ENCODE measurements around the gene TSPO2.

DNA sequence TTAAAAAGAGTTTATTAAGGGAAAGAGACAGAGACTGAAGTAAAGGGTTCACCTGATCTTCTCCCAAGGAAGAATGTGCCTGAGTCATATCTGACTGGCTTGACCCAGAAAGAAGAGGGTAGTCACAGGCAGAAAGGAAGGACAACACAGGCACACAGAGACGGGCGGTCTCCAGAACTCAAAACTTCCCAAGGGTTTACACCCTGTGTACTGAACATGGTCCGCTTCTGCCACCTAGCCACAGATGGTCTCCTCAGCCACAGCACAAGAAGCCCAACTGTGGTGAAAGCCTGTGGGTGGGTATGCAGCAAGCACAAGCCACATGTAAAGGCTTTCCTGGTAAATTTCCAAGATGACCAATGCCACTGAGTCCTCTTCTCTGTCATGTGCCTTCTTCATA, 20.4 kb upstream of the TSPO2 start:
- TF ChIP-seq, protein P1, sequence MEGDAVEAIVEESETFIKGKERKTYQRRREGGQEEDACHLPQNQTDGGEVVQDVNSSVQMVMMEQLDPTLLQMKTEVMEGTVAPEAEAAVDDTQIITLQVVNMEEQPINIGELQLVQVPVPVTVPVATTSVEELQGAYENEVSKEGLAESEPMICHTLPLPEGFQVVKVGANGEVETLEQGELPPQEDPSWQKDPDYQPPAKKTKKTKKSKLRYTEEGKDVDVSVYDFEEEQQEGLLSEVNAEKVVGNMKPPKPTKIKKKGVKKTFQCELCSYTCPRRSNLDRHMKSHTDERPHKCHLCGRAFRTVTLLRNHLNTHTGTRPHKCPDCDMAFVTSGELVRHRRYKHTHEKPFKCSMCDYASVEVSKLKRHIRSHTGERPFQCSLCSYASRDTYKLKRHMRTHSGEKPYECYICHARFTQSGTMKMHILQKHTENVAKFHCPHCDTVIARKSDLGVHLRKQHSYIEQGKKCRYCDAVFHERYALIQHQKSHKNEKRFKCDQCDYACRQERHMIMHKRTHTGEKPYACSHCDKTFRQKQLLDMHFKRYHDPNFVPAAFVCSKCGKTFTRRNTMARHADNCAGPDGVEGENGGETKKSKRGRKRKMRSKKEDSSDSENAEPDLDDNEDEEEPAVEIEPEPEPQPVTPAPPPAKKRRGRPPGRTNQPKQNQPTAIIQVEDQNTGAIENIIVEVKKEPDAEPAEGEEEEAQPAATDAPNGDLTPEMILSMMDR (IDR thresholded peaks at IDR 0.05): peak in 5 of 6 experiments; percentile 5 to 26 (median 15)
- no peak for TF ChIP-seq POLR2A (IDR thresholded peaks at IDR 0.05)
